HUES64 (cell line): ENCODE data around the gene ULK4.
A peak's percentile ranks its signal among the peaks of the same experiment; 100 is the strongest.

Experiments
- H3K27ac ChIP-seq: 2 replicates; pipeline ENCODE4 v1.7.0; 2013; ENCODE audit warnings: low read depth, low read length, inconsistent platforms
- H3K27me3 ChIP-seq: 2 replicates; pipeline ENCODE4 v1.6.1; 2013; ENCODE audit warnings: mild to moderate bottlenecking, low read length; ENCODE audit not compliant: insufficient read depth
- H3K36me3 ChIP-seq: 2 replicates; pipeline ENCODE4 v1.6.1; 2013; ENCODE audit warnings: mild to moderate bottlenecking, low read length; ENCODE audit not compliant: insufficient read depth
- H3K4me1 ChIP-seq: 2 replicates; pipeline ENCODE4 v1.6.1; 2013; ENCODE audit warnings: mild to moderate bottlenecking, low read length, moderate library complexity; ENCODE audit not compliant: insufficient read depth
- H3K4me3 ChIP-seq: 2 replicates; pipeline ENCODE4 v1.5.1; 2013; ENCODE audit warnings: mild to moderate bottlenecking, low read length, moderate library complexity
- H3K9ac ChIP-seq: 2 replicates; pipeline ENCODE4 v1.6.1; 2013; ENCODE audit warnings: mild to moderate bottlenecking, low read depth, low read length
- H3K9me3 ChIP-seq: 2 replicates; pipeline ENCODE4 v1.6.1; 2013; ENCODE audit warnings: low read depth, low read length; ENCODE audit not compliant: insufficient read depth
- WGBS: fragments of 150-250, 120-280 bp; methylation state at CpG from one replicate; pipeline ENCODE4 v1.1.7; 2013; ENCODE audit warnings: missing lambda C conversion rate; 5-methylcytosine and 5-hydroxymethylcytosine counted together

Gene ULK4

GRCh38 chr3:41237907-41238306 is 724.0 kb downstream of the ULK4 start:
- H3K27ac ChIP-seq: no peak overlapping the region
- H3K4me3 ChIP-seq: no peak overlapping the region
- H3K36me3 ChIP-seq: peaks cover 98% of the 10 kb centered on the region
- H3K9me3 ChIP-seq: no peaks in the 10 kb centered on the region
- no peaks in the 10 kb centered on the region for H3K27me3 ChIP-seq
- H3K4me1 ChIP-seq: peaks cover 28% of the 10 kb centered on the region
- H3K9ac ChIP-seq: no peak overlapping the region
- WGBS: 98% methylated on average over 3 of the region's 3 CpGs

GRCh38 chr3:41236228-41236627 is 725.7 kb downstream of the ULK4 start:
- no peak overlapping the region for H3K4me3 ChIP-seq
- peak overlapping the region; percentile 63; the same call in 1 of the 2 replicates for H3K27ac ChIP-seq
- H3K9me3 ChIP-seq: no peaks in the 10 kb centered on the region
- H3K27me3 ChIP-seq: no peaks in the 10 kb centered on the region
- WGBS: 88% methylated on average over 2 of the region's 2 CpGs
- peaks cover 100% of the 10 kb centered on the region for H3K36me3 ChIP-seq
- peaks cover 36% of the 10 kb centered on the region for H3K4me1 ChIP-seq
- H3K9ac ChIP-seq: no peak overlapping the region

GRCh38 chr3:41234823-41235721 is 726.8 kb downstream of the ULK4 start:
- peaks cover 98% of the 10 kb centered on the region for H3K36me3 ChIP-seq
- H3K9me3 ChIP-seq: no peaks in the 10 kb centered on the region
- peaks cover 37% of the 10 kb centered on the region for H3K4me1 ChIP-seq
- H3K9ac ChIP-seq: no peak overlapping the region
- peak overlapping the region; percentile 22; the same call in 1 of the 2 replicates for H3K27ac ChIP-seq
- H3K27me3 ChIP-seq: no peaks in the 10 kb centered on the region
- no peak overlapping the region for H3K4me3 ChIP-seq
- WGBS: 79% methylated on average over 3 of the region's 6 CpGs

- 96% methylated on average over 3 of the region's 3 CpGs for WGBS
- Histone ChIP-seq H3K9me3 (no peaks in the 10 kb centered on the region), H3K27ac (no peak overlapping the region), H3K27me3 (no peaks in the 10 kb centered on the region), H3K9ac (no peak overlapping the region), H3K4me3 (no peak overlapping the region), H3K36me3 (peaks cover 60% of the 10 kb centered on the region), H3K4me1 (peaks cover 22% of the 10 kb centered on the region)
These were observed 737.6 kb downstream of the ULK4 start for GRCh38 chr3:41224120-41224806.

- H3K27me3 ChIP-seq: no peaks in the 10 kb centered on the region
- H3K9me3 ChIP-seq: no peaks in the 10 kb centered on the region
- H3K27ac ChIP-seq: no peak overlapping the region
- no peak overlapping the region for H3K4me3 ChIP-seq
- WGBS: 95% methylated on average over 2 of the region's 2 CpGs
- no peak overlapping the region for H3K9ac ChIP-seq
- peaks cover 24% of the 10 kb centered on the region for H3K4me1 ChIP-seq
- H3K36me3 ChIP-seq: peaks cover 54% of the 10 kb centered on the region
These were observed 738.2 kb downstream of the ULK4 start for GRCh38 chr3:41223691-41224090.

GRCh38 chr3:41223078-41223477 is 738.8 kb downstream of the ULK4 start:
- Histone ChIP-seq H3K4me3 (no peak overlapping the region), H3K27me3 (no peaks in the 10 kb centered on the region), H3K9ac (no peak overlapping the region), H3K27ac (no peak overlapping the region), H3K9me3 (no peaks in the 10 kb centered on the region), H3K4me1 (peaks cover 24% of the 10 kb centered on the region), H3K36me3 (peaks cover 48% of the 10 kb centered on the region)
- 96% methylated on average over 1 of the region's 2 CpGs for WGBS

GRCh38 chr3:41222501-41222900 is 739.4 kb downstream of the ULK4 start:
- Histone ChIP-seq H3K4me3 (no peak overlapping the region), H3K27ac (no peak overlapping the region), H3K27me3 (no peaks in the 10 kb centered on the region), H3K4me1 (peaks cover 27% of the 10 kb centered on the region), H3K9me3 (no peaks in the 10 kb centered on the region), H3K36me3 (peaks cover 43% of the 10 kb centered on the region), H3K9ac (no peak overlapping the region)
- 94% methylated on average over 3 of the region's 3 CpGs for WGBS

- no peaks in the 10 kb centered on the region for H3K27me3 ChIP-seq
- no peak overlapping the region for H3K9ac ChIP-seq
- H3K27ac ChIP-seq: no peak overlapping the region
- H3K4me1 ChIP-seq: peaks cover 32% of the 10 kb centered on the region
- H3K36me3 ChIP-seq: peaks cover 38% of the 10 kb centered on the region
- WGBS: 94% methylated on average over 2 of the region's 2 CpGs
- no peak overlapping the region for H3K4me3 ChIP-seq
- H3K9me3 ChIP-seq: no peaks in the 10 kb centered on the region
These were observed 739.9 kb downstream of the ULK4 start for GRCh38 chr3:41222012-41222411.

- 89% methylated on average over 7 of the region's 7 CpGs for WGBS
- H3K4me3 ChIP-seq: no peak overlapping the region
- H3K9me3 ChIP-seq: no peaks in the 10 kb centered on the region
- no peaks in the 10 kb centered on the region for H3K27me3 ChIP-seq
- peaks cover 42% of the 10 kb centered on the region for H3K4me1 ChIP-seq
- H3K9ac ChIP-seq: no peak overlapping the region
- peaks cover 28% of the 10 kb centered on the region for H3K36me3 ChIP-seq
- H3K27ac ChIP-seq: no peak overlapping the region
These were observed 740.8 kb downstream of the ULK4 start for GRCh38 chr3:41220906-41221677.

- Histone ChIP-seq H3K27me3 (no peaks in the 10 kb centered on the region), H3K4me3 (no peak overlapping the region), H3K36me3 (peaks cover 12% of the 10 kb centered on the region), H3K9me3 (no peaks in the 10 kb centered on the region), H3K4me1 (peaks cover 50% of the 10 kb centered on the region), H3K9ac (no peak overlapping the region), H3K27ac (no peak overlapping the region)
- WGBS: 95% methylated on average over 1 of the region's 1 CpG
These were observed 742.5 kb downstream of the ULK4 start for GRCh38 chr3:41219424-41219823.

GRCh38 chr3:41216993-41217392 is 744.9 kb downstream of the ULK4 start:
- 37% methylated on average over 1 of the region's 1 CpG for WGBS
- Histone ChIP-seq H3K27ac (no peak overlapping the region), H3K4me3 (no peak overlapping the region), H3K9me3 (no peaks in the 10 kb centered on the region), H3K9ac (no peak overlapping the region), H3K4me1 (peaks cover 68% of the 10 kb centered on the region), H3K27me3 (no peaks in the 10 kb centered on the region), H3K36me3 (no peaks in the 10 kb centered on the region)
